ENCODE measurements around the gene ZNF436. TPM values are rescaled to one million over a fixed set of nuclear protein-coding genes. Genes with fewer than 3 reads are reported as not detected.

Gene ZNF436
- total and polyA plus RNA-seq, 2 experiments from 2014 or later = 0.23 to 1.0 TPM

DNA sequence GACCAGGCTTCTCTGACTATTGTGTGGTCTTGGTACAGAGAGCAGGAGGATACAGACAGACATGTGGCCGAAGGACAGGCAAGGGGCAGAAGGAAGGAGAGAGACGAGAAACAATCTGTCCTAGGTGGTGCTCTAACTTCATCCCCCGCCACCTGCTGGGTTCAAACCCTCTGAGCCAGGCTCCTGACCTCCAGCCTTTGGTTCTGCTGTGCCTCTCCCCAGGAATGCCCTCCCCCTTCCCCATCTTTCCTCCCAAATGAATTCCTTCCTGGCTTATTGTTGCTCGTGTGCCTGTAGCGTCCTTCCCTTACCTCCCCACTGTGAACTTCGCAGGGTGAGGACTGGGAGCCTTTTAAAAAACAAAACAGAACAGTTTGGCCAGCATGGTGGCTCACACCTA is 49.5 kb upstream of the ZNF436 start:
- H3K4me1 Mint-ChIP-seq = peaks cover 7% of the 10 kb centered on the region; the same call in 2 of the 3 replicates
- no peaks in the 10 kb centered on the region for H3K9me2 ChIP-seq (ENCODE audit: insufficient read depth)
- H3K4me3 ChIP-seq = no peak overlapping the region
- no peak overlapping the region for H3K27ac Mint-ChIP-seq
- H3K9me3 Mint-ChIP-seq = no peaks in the 10 kb centered on the region
- H3K36me3 Mint-ChIP-seq (ENCODE audit: low read depth) = no peaks in the 10 kb centered on the region
- H3K36me3 ChIP-seq (ENCODE audit: insufficient read depth) = no peaks in the 10 kb centered on the region
- H3K4me2 ChIP-seq = no peak overlapping the region
- DNase-seq (ENCODE audit: low spot score) (peak; percentile 74), ATAC-seq (peak; percentile 55)
- peaks cover 100% of the 10 kb centered on the region for H3K27me3 ChIP-seq (ENCODE audit: insufficient read depth)
- peaks cover 28% of the 10 kb centered on the region for H4K20me1 ChIP-seq (replicated peaks; ENCODE audit: insufficient read depth)
- H3K79me2 ChIP-seq (replicated peaks; ENCODE audit: insufficient read depth) = no peaks in the 10 kb centered on the region
- no peak overlapping the region for H3K27ac ChIP-seq (ENCODE audit: low read depth)
- H3K27me3 Mint-ChIP-seq (ENCODE audit: insufficient read depth, low read depth, poor library complexity) = peaks cover 96% of the 10 kb centered on the region
- H3F3A ChIP-seq (replicated peaks; ENCODE audit: low read depth) = 0 out of 2 replicates have a peak, but pooled peaks cover 7% of the 10 kb centered on the region
- H3K4me3 Mint-ChIP-seq = no peak overlapping the region
- no peaks in the 10 kb centered on the region for H3K4me1 ChIP-seq (ENCODE audit: insufficient read depth)
- H2AFZ ChIP-seq = no peak overlapping the region
- TF ChIP-seq POLR2AphosphoS5 (IDR thresholded peaks at IDR 0.05; ENCODE audit: low read depth) (peak; percentile 21; the same call in 1 of the 2 replicates), EZH2phosphoT487 (IDR thresholded peaks at IDR 0.05; ENCODE audit: unreplicated experiment) (no peak)

GRCh38 chr1:23417570-23417969 is 47.9 kb upstream of the ZNF436 start:
- Histone ChIP-seq H3K4me3 (no peak overlapping the region), H3K79me2 (replicated peaks; ENCODE audit: insufficient read depth) (no peaks in the 10 kb centered on the region), H2AFZ (no peak overlapping the region), H3K27me3 (ENCODE audit: insufficient read depth) (peaks cover 99% of the 10 kb centered on the region), H3F3A (replicated peaks; ENCODE audit: low read depth) (no peaks in the 10 kb centered on the region), H3K4me2 (no peak overlapping the region), H4K20me1 (replicated peaks; ENCODE audit: insufficient read depth) (peaks cover 19% of the 10 kb centered on the region), H3K9me2 (ENCODE audit: insufficient read depth) (no peaks in the 10 kb centered on the region), H3K27ac (ENCODE audit: low read depth) (no peak overlapping the region), H3K36me3 (ENCODE audit: insufficient read depth) (no peaks in the 10 kb centered on the region), H3K4me1 (ENCODE audit: insufficient read depth) (no peaks in the 10 kb centered on the region)
- Mint-ChIP-seq H3K4me3 (no peak overlapping the region), H3K27ac (no peak overlapping the region), H3K27me3 (ENCODE audit: insufficient read depth, low read depth, poor library complexity) (peaks cover 83% of the 10 kb centered on the region), H3K9me3 (no peaks in the 10 kb centered on the region), H3K4me1 (peaks cover 5% of the 10 kb centered on the region; the same call in 1 of the 3 replicates), H3K36me3 (ENCODE audit: low read depth) (no peaks in the 10 kb centered on the region)
- no peak for ATAC-seq
- DNase-seq (ENCODE audit: low spot score) = no peak
- TF ChIP-seq STAT1 (IDR thresholded peaks at IDR 0.05; ENCODE audit: unreplicated experiment) (no peak), CTCF (conservative IDR thresholded peaks at IDR 0.05; ENCODE audit: low read depth in 2 of 2) (no peak), NANOG (IDR thresholded peaks at IDR 0.05; ENCODE audit: borderline replicate concordance) (no peak), ZNF114 (CRISPR knock-in tag; IDR thresholded peaks at IDR 0.05) (no peak), CREB1 (CRISPR knock-in tag; IDR thresholded peaks at IDR 0.05; ENCODE audit: low read depth) (no peak), ZNF462 (CRISPR knock-in tag; IDR thresholded peaks at IDR 0.05) (no peak), EZH2 (IDR thresholded peaks at IDR 0.05; ENCODE audit: low read depth, unreplicated experiment) (no peak), EZH2phosphoT487 (IDR thresholded peaks at IDR 0.05; ENCODE audit: unreplicated experiment) (no peak)
- TF ChIP-seq, protein P1, sequence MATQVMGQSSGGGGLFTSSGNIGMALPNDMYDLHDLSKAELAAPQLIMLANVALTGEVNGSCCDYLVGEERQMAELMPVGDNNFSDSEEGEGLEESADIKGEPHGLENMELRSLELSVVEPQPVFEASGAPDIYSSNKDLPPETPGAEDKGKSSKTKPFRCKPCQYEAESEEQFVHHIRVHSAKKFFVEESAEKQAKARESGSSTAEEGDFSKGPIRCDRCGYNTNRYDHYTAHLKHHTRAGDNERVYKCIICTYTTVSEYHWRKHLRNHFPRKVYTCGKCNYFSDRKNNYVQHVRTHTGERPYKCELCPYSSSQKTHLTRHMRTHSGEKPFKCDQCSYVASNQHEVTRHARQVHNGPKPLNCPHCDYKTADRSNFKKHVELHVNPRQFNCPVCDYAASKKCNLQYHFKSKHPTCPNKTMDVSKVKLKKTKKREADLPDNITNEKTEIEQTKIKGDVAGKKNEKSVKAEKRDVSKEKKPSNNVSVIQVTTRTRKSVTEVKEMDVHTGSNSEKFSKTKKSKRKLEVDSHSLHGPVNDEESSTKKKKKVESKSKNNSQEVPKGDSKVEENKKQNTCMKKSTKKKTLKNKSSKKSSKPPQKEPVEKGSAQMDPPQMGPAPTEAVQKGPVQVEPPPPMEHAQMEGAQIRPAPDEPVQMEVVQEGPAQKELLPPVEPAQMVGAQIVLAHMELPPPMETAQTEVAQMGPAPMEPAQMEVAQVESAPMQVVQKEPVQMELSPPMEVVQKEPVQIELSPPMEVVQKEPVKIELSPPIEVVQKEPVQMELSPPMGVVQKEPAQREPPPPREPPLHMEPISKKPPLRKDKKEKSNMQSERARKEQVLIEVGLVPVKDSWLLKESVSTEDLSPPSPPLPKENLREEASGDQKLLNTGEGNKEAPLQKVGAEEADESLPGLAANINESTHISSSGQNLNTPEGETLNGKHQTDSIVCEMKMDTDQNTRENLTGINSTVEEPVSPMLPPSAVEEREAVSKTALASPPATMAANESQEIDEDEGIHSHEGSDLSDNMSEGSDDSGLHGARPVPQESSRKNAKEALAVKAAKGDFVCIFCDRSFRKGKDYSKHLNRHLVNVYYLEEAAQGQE (IDR thresholded peaks at IDR 0.05; ENCODE audit: unreplicated experiment) = no peak

Measured in GM23338 (cell line).